RKO (cell line): ENCODE measurements around the gene GRIK3.
"Not testable (repeated sequence)": the region's sequence is repeated elsewhere in the genome, so short reads cannot be mapped to it uniquely, and the experiment has no call there.

Experiments
- DNase-seq: peaks from one replicate; pipeline ENCODE4 v3.0.0-alpha.2; 2016; ENCODE audit warnings: low spot score

GRIK3 gene

DNA sequence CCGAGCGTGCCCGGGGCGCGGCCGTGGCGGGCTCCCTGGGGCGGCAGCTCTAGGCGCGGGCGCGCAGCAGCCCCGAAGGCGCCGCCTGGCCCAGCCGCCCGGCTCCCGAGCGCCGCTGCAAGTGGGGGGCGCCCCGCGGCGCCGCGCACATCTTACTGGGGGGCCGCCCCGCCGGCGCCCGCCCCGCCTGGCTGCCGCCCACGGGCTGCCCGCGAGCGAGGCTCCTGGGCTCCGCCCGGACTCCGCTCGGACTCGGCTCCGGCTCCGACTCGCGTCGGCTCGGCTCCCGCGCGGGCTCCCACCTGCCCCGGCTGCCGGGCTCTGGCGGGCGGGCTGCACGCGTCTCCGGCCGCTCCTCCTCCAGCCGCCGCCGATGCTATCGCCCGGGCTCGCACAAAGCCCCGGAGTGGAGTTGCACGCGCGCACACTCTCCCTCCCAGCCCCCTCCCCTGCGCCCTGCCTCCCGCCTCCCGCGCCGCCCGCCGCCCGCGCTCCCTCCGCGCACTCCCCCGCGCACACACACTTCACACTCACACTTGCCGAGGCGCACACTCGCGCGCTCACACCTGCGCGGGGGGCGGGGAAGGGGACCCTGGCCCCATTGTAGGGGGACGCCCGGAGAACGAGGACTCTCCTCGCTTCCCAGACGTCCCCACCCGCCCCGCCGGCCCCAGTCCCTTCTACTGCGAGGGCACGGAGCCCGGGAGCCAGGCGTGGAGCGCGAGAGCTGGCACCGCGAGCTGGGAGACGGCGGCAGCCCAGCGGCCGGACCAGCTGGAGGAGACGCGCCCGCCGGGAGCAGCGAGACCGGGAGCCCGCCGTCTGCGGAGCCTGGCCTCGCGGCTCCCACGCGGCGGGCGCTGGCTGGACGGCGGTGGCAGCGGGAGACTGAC, at the start of gene GRIK3:
GRIK3 (minus strand) TSS at position 395 of the 893 bp plus-strand sequence. CDS start 407 bp downstream, outside the sequence.
- DNase-seq = no peak

- no peak for DNase-seq
Observed at GRCh38 chr1:37084013-37084412, 49.7 kb upstream of the GRIK3 start.

DNA sequence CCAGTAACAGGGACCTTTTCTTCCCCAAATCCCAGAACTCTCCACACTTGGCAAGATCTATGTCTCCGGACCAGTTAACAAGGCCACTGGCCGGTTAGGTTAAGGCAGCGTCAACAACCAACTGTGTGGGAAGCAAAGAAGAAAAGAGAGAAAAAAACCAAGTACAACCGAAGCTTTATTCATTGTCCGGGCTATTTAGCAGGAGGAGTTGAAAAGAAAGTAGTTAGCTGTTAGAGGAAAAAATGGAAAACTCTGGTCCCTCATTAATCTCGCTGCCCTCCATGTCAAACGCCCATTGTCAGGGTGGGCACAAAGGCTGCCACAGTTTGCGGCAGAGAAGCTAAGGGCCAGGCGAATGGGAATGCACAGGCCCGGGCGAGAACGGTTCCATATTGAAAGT, 49.3 kb upstream of the GRIK3 start:
- DNase-seq = no peak

DNA sequence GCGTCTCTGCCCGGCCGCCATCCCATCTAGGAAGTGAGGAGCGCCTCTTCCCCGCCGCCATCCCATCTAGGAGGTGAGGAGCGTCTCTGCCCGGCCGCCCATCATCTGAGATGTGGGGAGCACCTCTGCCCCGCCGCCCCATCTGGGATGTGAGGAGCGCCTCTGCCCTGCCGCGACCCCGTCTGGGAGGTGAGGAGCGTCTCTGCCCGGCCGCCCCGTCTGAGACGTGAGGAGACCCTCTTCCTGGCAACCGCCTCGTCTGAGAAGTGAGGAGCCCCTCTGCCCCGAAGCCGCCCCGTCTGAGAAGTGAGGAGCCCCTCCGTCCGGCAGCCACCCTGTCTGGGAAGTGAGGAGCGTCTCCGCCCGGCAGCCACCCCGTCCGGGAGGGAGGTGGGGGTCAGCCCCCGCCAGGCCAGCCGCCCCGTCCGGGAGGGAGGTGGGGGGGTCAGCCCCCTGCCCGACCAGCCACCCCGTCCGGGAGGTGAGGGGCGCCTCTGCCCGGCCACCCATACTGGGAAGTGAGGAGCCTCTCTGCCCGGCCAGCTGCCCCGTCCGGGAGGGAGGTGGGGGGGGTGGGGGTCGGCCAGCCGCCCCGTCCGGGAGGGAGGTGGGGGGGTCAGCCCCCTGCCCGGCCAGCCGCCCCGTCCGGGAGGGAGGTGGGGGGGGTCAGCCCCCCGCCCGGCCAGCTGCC, 46.1 kb upstream of the GRIK3 start:
- not testable (repeated sequence) for DNase-seq

DNA sequence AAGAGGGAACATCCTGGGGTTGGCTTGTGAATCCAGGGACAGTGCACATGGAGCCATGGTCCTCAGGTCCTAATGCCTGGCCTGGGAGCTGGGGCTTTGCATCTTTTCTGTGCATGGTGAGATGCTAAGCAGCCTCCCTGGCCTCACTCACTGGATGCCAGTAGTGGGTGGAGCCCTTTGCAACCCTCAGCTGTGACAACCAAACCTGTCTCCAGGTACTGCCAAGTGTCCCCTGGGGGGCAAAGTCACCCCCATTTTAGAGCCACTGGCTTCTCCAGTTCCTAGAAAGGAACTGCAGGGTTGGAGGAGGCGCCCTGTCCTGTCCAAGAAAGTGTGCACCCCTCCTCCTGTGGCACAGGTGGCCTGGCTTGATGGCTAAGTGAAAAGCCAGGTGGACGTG, 44.6 kb upstream of the GRIK3 start:
- no peak for DNase-seq

GRCh38 chr1:37076168-37076567, 41.9 kb upstream of the GRIK3 start:
- no peak for DNase-seq

DNA sequence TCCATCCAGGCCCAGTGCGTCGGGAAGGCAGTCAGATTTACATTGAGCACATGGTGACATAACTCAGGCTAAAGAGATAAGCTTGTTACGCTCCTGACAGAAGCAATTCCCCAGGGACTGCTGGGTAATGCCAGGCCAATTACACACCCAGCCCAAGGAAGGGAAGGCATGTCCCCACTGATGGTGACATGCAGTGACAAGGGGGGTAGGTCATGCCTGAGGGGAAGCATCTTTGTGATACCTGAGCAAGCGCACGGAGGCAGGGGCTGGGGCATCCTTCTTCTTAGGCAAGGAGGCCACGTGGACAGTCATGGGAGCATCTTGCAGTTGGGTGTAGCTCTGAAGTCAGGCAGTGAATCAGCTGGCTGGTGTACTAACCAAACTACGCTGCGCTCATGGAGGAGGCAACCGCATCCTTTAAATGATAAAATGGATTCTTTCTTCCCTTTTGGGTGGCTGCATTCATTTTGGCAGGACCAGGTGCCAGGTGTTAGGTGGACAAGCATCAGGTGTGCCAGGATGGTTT, 39.6 kb upstream of the GRIK3 start:
- no peak for DNase-seq

DNA sequence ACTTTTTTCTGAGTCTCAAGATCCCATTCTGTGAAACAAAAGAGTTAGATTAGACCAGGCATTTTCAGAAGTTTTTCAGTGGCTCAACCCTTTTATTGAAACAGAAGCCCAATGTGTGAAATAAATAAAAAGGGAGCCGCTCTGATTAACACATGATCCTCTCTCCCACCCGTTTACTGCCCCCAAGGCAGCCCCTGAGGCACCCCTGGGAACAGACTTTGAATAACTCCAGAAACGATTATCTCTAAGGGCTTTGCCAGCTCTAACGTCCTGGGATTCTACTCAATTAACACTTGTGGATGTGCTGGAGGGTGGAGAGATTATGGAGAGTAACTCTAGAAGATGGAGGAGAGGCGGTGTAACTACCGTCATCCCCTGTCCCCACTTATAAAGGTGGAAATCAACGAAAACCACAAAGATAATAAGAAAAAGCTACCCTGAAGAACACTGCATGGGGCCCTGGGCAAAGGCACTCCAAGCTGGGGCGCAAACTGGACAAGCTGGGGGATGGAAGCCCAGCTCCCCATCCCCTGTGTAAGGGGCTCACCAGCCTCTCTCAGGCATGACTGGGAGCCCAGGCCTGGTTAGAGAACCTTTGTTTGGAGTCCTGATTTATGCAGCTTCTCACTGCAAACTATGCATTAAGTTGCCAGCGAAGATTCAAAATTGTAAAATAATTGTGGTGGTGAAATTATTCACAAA, 39.0 kb upstream of the GRIK3 start:
- DNase-seq = no peak

- DNase-seq = no peak
Observed at GRCh38 chr1:37071829-37072228, 37.5 kb upstream of the GRIK3 start.

DNA sequence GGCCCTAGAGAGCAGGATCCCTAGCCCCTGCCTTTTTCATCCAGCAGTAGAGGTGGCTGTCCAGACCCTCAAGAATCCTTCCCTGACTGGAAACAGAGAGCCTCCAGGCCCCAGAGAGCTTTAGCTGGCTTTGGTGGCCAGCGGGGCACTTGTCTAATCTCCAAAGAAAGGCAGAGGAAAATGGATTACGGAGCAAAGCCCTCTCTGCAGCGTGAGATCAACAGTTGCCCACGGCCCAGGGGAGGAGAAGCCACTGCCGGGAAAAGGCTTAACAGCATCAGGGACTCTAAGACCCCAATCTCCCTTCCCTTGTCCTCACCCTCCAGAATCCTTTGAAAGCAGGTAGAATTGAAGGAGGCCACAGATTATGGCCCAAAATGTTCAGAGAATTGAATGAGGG, 35.8 kb upstream of the GRIK3 start:
- DNase-seq = no peak

- DNase-seq = no peak
Observed at GRCh38 chr1:37069406-37069805, 35.1 kb upstream of the GRIK3 start.

DNA sequence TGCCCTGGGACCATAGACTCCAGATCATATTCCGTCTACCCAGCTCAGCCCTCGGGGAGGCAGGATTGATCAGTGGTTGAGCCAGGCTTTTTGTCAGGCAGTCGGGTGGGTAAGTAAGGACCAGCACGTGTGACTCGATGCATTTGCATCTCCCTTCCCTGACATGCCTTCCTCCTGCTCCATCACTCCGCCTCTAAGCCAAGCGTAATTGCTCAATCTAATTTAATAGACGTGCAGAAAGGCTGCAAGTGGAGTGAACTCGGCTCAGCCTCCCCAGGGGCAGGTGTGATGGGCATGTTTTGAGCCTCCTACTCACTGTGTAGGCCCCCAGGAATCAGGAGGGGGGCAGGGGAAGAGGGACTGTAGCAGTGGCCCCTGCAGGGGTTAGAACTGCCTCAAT, 34.6 kb upstream of the GRIK3 start:
- DNase-seq = no peak

- DNase-seq = no peak
Observed at GRCh38 chr1:37068260-37068659, 33.9 kb upstream of the GRIK3 start.

GRCh38 chr1:37064039-37064438, 29.7 kb upstream of the GRIK3 start:
- DNase-seq = no peak

- no peak for DNase-seq
Observed at GRCh38 chr1:37059346-37059745, 25.0 kb upstream of the GRIK3 start.

- no peak for DNase-seq
Observed at GRCh38 chr1:37058424-37058988, 24.2 kb upstream of the GRIK3 start.

DNA sequence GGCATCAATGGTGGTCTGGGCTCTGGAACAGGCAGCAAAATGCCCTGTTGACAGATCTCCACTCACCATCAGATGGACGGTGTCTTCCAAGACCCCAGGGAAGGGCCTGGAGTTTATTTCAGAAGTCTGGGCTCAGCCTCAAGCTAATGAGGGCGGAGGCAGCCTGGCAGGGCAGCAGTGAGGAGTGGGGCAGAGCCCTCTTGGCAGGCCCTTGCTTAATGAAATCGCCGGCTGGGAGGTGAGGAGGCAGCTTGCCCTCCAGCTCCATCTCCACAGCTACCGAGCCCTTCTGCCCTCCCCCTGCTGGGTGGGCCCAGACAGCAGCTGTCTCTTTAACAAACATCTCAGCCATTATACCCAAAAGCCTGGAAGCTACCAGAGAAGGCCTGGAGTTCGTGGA, 22.0 kb upstream of the GRIK3 start:
- DNase-seq = no peak

DNA sequence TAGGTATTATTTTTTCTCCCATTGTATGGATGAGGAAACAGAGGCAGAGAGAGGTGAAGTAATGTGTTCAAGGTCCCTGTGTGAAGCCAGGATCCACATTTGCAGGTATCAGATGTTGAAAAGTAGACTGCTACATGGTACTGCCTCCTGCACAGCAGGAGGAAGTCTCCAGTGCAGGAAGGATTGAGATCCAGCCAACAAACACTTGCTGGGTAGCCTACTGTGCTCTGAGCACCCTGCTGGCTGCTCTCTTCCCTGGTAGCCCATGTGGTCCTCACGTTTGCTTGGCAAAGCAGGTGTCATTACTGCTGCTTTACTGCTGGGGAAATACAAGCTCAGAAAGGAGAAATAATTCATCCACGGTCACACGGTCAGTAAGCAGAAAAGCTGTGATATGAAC, 21.3 kb upstream of the GRIK3 start:
- no peak for DNase-seq

DNA sequence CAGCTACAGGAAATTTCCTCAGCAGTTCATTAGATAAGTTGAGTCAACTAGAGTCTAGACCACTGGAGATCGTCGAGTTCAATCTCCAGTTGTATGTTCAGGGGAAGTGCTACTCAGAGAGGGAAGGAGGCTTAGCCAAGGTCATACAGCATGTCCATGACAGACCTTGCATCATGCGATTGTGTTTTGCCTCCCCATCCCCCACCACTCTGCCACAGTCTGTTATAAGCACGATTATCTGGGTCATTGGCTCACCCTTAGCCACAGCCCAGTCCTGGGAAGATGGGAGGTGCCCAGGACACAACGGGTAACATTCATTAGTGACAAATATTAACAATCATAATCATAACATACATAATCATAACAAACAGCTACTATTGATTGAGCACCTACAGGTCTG, 18.9 kb upstream of the GRIK3 start:
- DNase-seq = no peak

DNA sequence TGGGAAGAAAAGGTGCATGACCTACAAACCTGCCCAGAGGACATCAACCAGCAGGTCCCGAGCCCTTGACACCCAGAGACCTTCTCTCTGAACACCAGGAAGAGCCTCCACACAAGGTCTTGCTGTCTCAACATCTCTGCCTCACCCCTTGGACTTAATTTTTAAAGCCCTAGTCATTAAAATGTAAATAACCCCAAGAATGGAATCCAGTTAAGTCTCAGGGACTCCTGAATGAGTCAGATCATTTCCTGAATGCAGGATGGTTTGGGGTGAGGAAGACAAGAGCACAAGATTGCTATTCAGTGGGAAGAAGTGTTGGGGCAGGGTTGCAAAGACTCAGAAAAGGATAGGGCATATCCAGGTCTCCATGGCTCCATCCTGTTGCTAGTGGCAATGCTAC, 17.8 kb upstream of the GRIK3 start:
- DNase-seq = no peak

DNA sequence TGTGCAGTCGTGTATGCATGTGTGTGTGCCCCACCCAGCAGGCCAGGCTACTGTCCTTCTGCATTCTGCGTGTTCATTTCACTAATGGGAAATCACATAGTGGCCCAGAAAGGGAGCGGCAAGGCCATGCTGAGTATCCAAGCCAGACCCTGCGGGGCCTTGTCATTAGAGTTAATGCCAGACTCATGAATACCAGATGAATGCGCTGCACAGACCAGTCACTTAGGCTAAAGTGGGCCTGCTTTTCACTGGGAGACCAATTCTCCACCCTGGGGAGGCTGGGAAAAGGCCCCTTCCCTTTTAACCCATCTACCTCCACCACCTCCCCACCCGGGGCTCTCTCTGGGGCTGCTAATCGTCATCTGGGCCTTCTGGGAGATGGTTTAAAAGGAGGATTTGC, 17.0 kb upstream of the GRIK3 start:
- DNase-seq = no peak

GRCh38 chr1:37047542-37047941, 13.2 kb upstream of the GRIK3 start:
- DNase-seq = no peak
